ENCODE results near the gene AGPAT3.

GRCh38 chr21:43986544-43987451, 121.8 kb downstream of the AGPAT3 start:
- TF ChIP-seq POLR2A (IDR thresholded peaks at IDR 0.05; ENCODE audit: low read length), result no peak
- no peak for TF ChIP-seq POLR2AphosphoS2 (conservative IDR thresholded peaks at IDR 0.05; ENCODE audit: low read length)
- no peak for TF ChIP-seq SREBF2 (IDR thresholded peaks at IDR 0.05)
- no peak for TF ChIP-seq CHD2 (IDR thresholded peaks at IDR 0.05; ENCODE audit: low read length, partially characterized antibody)
- no peak for TF ChIP-seq CTCF (IDR thresholded peaks at IDR 0.05)
- TF ChIP-seq MYC (IDR thresholded peaks at IDR 0.05; ENCODE audit: borderline replicate concordance, low read length), result no peak
- TF ChIP-seq JUNB (IDR thresholded peaks at IDR 0.05), result no peak
- no peak for TF ChIP-seq CEBPB (IDR thresholded peaks at IDR 0.05)
- no peak for TF ChIP-seq HDAC2 (IDR thresholded peaks at IDR 0.05)
